ENCODE measurements around the gene FUNDC2.

The FUNDC2 gene

GRCh38 chrX:155054255-155054654 lies 27.6 kb downstream of the FUNDC2 start:
- DNase-seq (ENCODE audit: low spot score) = no peak
- in situ Hi-C loops (cut with MboI; ENCODE audit: low pct_unique_long_range_greater_than_20kb, low sequenced_read_pairs, unreplicated experiment) = no loop called here
- no peak for TF ChIP-seq CTCF (IDR thresholded peaks at IDR 0.05; ENCODE audit: extremely low read depth, insufficient read depth, missing control alignments)

- in situ Hi-C loops (cut with MboI; ENCODE audit: low pct_unique_long_range_greater_than_20kb, low sequenced_read_pairs, unreplicated experiment) = no loop called here
- no peak for TF ChIP-seq CTCF (IDR thresholded peaks at IDR 0.05; ENCODE audit: extremely low read depth, insufficient read depth, missing control alignments)
- no peak for DNase-seq (ENCODE audit: low spot score)
These were observed 28.9 kb downstream of the FUNDC2 start for GRCh38 chrX:155055494-155055893.

GRCh38 chrX:155056471-155056870 lies 29.8 kb downstream of the FUNDC2 start:
- in situ Hi-C loops (cut with MboI; ENCODE audit: low pct_unique_long_range_greater_than_20kb, low sequenced_read_pairs, unreplicated experiment) = no loop called here
- DNase-seq (ENCODE audit: low spot score) = no peak
- no peak for TF ChIP-seq CTCF (IDR thresholded peaks at IDR 0.05; ENCODE audit: extremely low read depth, insufficient read depth, missing control alignments)

- TF ChIP-seq CTCF (IDR thresholded peaks at IDR 0.05; ENCODE audit: extremely low read depth, insufficient read depth, missing control alignments) = peak; percentile 73
These were observed 30.5 kb downstream of the FUNDC2 start for GRCh38 chrX:155056877-155057792.

GRCh38 chrX:155061760-155062159 lies 35.1 kb downstream of the FUNDC2 start:
- DNase-seq (ENCODE audit: low spot score) = no peak
- in situ Hi-C loops (cut with MboI; ENCODE audit: low pct_unique_long_range_greater_than_20kb, low sequenced_read_pairs, unreplicated experiment) = no loop called here
- TF ChIP-seq CTCF (IDR thresholded peaks at IDR 0.05; ENCODE audit: extremely low read depth, insufficient read depth, missing control alignments) = no peak

More at GRCh38 chrX:155056877-155057792, 30.5 kb downstream of the FUNDC2 start:
- peak; percentile 51 for DNase-seq (ENCODE audit: low spot score)
- in situ Hi-C loops (cut with MboI; ENCODE audit: low pct_unique_long_range_greater_than_20kb, low sequenced_read_pairs, unreplicated experiment) = no loop called here

- no peak for DNase-seq (ENCODE audit: low spot score)
- in situ Hi-C loops (cut with MboI; ENCODE audit: low pct_unique_long_range_greater_than_20kb, low sequenced_read_pairs, unreplicated experiment) = no loop called here
- no peak for TF ChIP-seq CTCF (IDR thresholded peaks at IDR 0.05; ENCODE audit: extremely low read depth, insufficient read depth, missing control alignments)
These were observed 38.5 kb downstream of the FUNDC2 start for GRCh38 chrX:155065035-155065734.
